NOMO-1 treated with dmso at 0.1 percent for 144 hours (cell line): Measurements from ENCODE around the gene NAPG.
"Not testable (repeated sequence)": the region's sequence is repeated elsewhere in the genome, so short reads cannot be mapped to it uniquely, and the experiment has no call there.

ENCODE experiments used
- DNase-seq: peaks from one replicate; lab custom pipeline; 2025; ENCODE audit not compliant: unreplicated experiment; lab: John Stamatoyannopoulos, UW

NAPG gene

DNA sequence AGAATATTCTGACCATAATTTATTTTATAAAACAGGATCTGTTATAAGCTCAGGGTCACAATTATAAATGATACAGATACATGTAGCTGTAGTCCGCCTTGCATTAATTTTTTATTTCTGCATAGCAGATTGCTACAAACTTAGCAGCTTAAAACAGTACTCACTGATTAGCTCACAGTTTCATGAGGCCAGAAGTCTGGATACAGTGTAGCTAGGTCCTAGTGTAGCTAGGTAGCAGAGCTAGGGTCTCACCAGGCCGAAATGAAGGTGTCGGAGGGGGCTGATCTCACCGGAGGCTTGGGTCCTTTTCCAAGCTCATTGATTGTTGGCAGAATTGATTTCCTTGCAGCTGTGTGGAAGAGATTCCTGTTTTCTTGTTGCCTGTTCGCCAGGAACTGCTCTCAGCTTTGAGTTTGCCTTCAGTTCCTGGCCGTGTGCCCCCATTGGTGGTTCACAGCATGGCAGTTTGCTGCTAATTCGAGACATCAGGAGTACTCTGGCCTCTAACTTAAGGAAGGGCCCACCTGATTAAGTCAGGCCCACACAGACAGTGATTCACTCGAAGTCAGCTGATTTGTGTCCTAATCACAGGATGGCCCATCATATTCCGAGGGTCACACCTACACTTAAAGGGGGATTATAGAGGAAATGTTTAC lies 18.4 kb downstream of the NAPG start:
- no peak for DNase-seq

DNA sequence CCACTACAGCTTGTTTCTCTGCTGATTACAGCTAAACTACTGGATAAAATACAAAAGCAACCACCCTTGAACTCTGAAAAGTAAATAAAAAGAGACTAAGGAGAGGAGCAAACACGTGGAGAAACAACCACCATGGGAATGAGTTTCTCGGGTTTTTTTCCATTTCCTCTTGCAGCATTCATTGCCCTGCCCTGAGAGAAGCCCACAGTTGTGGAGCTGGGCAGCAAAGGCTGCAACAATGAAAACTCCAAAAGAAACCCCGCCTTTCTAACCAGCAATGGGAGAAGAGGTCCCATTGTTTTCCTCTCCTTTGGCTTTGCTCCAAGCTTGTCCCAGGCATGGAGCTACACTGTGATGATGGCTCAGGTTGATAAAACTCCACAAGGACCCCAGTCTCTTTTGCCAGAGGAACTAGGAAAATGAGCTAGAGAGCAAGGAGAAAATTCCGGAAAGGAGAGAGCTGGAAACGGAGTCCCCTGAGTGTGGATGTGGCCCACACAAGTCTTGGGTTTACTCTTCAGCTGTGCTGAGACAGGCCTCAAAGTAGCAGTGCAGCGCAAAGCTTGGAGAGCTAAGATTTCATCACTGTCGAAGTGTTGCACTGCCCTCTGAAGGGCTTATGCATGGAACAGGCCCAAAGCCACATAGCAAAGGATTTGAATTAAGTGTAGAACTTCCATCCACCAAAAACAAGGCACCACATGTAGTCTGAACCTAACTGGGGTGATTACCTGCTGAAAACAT lies 20.9 kb downstream of the NAPG start:
- no peak for DNase-seq

DNA sequence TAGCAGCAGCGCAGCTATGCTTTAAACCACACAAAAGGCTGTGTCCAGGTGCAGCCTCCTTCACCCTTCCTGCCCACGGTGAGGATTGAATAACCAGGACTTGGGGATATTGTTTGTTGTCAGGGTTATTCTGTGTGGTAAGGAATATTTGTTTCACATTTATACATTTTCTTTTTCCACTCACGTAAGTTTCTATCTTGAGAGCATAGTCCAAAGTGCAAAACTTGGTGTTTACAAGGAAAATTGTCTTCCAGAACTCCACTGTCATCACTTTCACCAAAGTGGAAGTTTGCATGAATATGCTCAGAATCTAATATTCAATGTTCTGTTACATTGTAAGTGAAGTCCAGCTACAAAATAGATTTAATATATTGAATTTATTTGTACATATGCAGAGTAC lies 26.4 kb downstream of the NAPG start:
- DNase-seq: no peak

DNA sequence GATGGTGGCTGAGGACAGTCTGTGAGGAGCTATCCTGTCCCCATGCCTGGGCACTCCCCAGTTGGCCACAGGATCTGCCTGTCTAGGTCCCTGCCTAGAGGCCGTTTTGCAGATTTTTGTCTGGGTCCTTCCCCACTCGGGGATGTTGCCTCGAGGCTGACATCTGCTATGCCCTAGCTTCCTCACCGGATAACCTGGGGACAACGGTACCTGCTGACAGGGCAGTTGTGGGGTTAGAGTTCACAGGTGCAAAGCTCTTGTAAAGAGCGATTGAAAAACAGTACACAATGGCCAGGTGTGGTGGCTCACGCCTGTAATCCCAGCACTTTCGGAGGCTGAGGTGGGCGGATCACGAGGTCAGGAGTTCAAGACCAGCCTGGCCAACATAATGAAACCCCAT lies 30.4 kb downstream of the NAPG start:
- DNase-seq: not testable (repeated sequence)

DNA sequence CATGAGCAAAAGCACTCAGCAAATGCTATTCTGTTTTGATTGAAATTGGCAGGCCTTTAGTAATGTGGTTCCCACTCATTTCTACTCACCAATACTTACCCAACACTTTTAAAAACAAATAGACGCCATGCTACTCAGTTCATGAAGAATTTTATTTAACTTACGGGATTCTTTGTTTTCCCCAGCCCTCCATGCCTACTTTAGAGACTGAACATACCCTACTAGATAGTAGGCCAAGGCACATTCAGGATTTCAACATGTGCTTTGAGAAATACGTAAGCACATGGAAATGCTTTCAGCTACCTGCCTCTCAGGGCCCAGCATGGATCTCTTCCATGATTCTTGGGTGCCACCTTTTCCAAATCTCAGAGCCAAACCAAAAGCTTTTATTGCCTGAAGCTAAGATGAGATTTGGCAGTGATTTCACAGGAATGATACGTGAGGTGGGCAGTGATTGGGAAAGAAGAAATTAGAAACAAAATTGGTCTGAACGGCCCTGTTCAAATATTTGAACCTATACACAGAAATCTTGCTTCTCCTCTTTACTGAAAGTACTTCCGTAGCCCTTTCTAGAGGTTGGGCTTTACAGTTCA lies 31.4 kb downstream of the NAPG start:
- no peak for DNase-seq

DNA sequence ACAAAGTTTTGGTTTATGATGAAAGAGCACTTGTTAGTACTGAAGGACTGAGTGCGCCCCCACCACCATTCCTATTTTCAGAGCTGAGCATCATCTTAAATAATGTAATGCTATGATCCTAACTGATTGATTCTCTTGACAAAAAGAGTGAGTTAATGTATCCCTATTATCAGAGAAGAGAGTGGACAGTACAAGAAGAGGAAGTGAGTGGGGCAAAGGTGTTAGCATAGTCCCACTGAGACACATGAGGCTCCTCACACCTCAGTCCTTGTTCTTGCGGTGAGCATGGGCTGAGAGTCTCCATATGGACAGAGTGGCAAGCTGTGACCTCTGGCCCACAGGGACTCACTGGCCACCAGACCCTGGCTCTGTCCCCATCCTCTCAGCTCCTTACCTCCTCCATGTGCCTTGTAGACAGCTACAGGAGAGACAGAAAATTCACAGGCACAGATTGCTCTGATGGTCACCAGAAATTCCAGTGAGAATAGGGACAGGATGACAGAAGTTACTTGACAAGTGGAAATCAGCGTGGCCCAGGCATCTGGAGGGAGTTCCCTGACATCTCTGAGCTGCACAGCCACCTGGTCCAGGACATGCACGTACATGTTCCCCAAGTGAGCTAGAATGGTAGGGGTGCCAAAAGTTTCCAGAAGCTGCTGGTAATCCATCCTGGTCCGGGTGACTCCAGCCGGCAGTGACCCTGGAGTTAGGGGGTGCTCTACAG lies 32.6 kb downstream of the NAPG start:
- DNase-seq: no peak

DNA sequence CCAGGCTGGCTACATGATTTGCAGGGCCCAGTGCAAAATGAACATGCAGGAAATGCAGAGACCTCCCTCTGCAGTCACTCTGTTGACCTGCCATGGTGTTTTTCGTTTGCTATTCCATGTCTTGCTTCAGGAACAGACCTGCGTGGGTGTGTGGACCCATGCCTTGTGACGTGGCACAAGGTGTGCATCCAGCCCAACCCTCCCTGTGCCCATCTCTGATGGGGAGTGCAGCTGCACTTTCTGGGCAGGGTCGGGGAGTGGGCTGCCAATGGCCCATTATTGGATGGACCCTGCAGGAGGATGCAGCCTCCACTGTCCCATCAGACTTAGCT lies 33.1 kb downstream of the NAPG start:
- no peak for DNase-seq

DNA sequence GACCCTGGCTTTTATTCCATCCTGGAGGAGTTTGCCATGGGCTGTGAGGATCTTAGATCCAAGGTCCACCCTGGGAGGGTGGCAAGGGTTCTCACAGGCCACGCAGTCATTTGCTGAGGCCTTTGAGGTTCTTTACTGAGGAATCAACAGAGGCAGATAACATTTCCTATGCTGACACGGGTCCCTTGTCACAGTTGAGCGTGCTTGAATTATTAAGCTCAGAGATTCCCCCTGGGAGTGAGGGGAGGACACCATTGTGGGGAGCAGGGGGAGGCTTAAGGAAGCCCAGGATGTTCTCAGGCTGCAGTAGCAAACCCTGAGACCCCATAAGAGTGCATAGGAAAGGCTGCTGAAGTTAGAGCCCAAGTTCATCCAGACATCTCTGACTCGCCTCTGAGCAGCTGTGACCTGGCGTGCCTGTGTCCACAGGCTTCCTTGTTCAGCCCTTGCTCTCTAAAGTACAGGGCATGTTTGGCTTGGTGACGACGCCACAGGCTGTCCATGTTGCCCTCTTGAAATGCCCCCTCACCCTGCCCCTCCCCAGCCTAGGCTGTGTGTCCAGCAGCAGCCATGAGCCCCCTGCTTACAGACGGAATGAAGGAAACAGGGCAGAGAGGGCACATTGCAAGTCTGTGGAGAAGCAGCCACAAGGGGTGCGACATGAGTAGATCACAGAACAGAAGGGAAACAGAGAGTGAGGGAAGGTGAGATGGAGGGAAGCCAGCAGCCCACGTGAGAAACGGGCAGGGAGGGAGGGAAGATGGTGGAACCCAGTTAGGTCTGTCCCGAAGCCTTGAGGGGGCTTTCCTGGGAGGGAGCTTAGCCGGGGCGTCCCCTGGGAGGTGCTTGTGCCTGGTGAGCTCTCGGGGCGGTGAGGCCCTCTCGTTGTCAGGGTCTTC lies 34.0 kb downstream of the NAPG start:
- no peak for DNase-seq

DNA sequence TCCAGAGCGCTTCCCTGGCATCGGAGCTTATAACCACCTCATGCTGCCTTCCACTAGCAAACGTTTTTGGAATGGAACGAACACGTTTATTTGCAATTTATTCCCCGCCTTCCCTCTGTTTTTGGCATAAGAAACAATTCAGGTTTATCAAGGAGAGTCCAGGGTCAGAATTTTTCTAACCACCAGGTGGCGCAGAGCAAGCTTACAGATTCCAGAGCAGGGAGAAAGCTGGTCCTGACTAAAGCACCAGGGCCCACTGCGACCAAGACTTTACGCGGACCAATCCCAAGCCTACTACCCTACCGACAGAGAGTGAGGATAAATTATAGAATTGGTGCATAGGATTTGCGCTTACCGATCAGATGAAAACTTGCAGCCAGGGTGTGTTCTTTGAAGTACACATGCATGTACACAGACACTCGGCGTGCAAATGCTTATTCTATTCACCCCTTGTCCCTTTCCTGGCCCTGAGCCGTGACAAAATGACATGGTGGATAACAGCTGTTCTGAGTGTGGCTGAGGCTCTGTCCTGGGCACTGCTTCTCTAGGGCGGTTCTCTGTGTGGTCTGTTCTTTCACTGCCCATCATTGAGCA lies 34.7 kb downstream of the NAPG start:
- peak; percentile 13 for DNase-seq

DNA sequence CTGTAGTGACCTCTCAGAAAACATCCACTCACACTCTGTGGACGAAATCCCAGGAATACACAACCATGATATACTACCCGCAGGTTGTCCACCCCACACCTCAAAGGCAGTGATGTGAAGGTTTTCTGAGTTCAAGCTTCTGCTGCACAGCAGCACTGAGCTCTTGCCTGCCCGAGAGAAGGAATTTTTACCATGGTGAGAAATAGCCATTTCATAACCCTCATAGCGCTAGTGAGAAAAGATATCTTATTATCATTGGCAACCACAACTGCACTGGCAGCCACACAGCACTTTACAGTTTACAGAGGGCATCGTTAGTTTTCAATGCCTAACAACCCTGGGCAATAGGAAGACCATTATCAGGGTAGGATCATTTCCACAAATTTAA lies 36.9 kb downstream of the NAPG start:
- DNase-seq: no peak

DNA sequence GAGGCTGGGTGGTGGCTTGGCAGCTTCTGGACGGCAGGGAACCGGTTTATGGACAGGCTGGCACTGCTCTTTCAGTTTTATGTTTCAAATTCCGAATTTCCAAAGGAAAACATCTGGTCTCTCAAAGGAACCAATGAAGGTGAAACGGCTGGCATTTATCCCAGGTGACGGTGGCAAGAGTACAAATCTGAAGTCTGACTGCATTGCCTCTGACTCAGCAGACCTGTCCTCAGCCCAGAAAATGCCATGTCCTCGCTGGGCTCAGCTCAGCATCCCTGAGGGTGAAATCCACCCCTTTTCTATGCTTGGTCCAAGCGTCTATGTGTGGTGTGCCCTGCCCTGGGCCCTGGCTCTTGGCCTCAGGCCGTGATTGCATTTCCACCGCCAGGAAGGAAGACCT lies 38.1 kb downstream of the NAPG start:
- DNase-seq: no peak

DNA sequence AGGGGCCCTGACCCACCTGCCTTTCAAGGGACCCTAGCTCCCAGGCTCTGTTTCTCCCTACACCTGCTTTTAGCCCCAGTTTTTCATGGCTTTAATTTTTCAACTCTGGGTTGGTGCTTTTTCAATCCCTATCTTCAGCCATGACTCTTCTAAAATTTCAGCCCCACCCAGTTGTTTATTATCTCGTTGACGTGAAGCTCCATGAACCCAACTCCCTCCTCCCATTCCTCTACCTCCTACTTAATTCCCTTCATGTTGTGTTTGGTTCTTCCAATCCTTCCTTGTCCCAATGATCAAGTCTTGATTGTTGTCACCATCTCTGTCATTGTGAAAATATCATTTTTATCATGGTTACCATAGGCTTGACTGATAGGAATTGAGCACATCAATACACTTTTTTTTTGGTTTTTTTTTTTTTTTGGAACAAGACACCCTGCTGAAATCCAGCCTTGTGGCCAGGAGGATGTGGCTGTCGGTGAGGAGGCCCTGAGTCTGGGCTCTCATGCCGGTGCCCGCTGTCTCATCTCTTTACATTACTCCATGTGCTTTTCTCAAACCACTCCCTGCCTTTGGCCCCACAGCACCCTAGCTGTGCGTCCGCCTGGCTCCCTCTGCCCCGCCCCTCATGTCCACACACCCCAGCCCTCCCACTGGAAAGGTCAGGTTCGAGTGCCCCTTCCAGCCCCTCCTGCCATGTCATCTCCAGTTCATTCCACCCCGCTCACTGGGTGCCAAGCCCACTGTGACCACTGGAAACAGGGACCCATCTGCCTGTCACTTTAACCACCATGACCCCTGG lies 39.3 kb downstream of the NAPG start:
- DNase-seq: no peak

DNA sequence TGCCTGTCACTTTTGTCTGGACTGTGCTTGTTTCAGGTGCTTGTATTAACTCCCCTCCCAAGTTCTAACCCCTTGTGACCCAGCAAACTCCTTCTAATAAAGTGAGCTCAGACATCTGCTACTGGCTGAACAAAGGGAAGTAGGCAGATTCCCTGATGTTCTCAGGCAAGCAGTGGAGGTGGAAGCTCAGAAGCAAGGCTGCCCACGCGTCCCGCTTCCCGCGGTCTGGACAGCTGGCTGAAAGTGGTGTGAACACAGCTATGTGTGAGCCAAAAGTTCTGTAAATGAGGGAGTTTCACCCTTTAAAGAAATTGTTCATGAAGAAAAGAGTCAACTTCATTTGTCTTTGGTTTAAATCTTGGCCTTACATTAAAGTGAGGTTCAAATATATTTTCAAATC lies 40.0 kb downstream of the NAPG start:
- DNase-seq: no peak

DNA sequence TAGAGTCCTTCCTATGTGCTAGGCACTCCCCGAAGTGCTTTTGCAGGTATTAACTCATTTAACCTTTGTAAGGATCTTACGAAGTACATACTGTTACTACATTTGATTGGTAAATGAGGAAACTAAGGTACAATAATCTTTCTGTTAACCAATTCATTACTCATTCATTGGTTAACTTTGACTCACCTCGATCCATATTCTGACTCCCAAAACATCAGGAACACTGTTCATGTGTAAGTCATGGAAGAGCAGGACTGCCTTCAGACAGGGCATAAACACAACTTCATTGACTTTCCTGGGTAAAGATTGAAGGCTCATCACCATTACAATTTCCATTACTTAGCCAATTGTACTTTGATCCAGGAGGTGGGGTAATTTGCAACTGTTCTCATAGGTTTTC lies 40.6 kb downstream of the NAPG start:
- DNase-seq: no peak

DNA sequence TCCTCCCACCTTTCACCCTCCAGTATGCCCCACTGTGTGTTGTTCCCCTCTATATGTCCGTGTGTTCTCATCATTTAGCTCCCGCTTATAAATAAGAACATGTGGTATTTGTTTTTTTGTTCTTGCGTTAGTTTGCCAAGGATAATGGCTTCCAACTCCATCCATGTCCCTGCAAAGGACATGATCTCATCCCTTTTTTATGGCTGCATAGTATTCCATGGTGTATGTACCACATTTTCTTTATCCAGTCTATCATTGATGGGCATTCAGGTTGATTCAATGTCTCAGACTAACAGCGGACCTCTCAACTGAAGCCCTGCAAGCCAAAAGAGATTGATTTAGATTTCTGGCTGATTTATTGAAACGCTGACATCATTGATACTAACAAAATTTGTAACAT lies 44.1 kb downstream of the NAPG start:
- DNase-seq: not testable (repeated sequence)

DNA sequence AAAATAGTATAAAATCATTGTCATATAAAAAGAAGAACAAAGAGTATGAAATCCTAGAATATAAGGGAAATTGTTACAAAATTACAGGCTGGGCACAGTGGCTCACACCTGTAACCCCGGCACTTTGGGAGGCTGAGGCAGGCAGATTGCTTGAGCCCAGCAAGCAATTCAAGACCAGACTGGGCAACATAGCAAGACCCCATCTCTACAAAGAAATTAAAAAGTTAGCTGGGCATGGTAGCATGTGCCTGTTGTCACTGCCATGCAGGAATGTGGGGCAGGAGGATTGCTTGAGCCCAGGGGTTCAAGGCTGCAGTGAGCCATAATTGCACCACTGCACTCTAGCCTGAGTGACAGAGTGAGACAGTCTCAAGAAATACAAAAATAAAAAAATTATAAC lies 44.8 kb downstream of the NAPG start:
- DNase-seq: no peak

DNA sequence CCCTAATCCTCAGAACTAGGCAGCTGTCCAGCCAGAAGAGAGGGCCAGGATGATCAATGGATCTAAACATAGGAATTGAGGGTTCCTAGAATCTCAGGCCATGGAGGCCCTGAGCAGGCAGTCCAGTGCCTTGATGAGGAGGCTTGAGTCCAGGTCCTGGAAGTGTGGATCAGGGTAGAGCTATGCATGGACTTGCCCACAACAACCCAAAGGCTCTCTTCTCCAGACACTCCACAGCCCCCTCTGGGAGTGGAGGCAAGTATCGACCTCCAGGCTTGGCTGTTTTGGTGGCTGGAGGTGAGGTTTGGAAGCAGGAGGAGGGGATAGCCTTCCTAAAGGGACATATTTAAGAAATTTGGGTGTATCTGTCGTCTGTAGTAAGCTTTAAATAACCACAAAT lies 45.7 kb downstream of the NAPG start:
- DNase-seq: no peak

DNA sequence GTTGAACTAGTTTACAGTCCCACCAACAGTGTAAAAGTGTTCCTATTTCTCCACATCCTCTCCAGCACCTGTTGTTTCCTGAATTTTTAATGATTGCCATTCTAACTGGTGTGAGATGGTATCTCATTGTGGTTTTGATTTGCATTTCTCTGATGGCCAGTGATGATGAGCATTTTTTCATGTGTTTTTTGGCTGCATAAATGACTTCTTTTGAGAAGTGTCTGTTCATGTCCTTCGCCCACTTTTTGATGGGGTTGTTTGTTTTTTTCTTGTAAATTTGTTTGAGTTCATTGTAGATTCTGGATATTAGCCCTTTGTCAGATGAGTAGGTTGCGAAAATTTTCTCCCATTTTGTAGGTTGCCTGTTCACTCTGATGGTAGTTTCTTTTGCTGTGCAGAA lies 47.4 kb downstream of the NAPG start:
- DNase-seq: not testable (repeated sequence)

DNA sequence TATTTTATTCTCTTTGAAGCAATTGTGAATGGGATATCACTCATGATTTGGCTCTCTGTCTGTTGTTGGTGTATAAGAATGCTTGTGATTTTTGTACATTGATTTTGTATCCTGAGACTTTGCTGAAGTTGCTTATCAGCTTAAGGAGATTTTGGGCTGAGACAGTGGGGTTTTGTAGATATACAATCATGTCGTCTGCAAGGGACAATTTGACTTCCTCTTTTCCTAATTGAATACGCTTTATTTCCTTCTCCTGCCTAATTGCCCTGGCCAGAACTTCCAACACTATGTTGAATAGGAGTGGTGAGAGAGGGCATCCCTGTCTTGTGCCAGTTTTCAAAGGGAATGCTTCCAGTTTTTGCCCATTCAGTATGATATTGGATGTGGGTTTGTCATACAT lies 48.6 kb downstream of the NAPG start:
- not testable (repeated sequence) for DNase-seq
